ENCODE data around the gene GABRE.
"Not testable (repeated sequence)": the region's sequence is repeated elsewhere in the genome, so short reads cannot be mapped to it uniquely, and the experiment has no call there.

GABRE gene

DNA sequence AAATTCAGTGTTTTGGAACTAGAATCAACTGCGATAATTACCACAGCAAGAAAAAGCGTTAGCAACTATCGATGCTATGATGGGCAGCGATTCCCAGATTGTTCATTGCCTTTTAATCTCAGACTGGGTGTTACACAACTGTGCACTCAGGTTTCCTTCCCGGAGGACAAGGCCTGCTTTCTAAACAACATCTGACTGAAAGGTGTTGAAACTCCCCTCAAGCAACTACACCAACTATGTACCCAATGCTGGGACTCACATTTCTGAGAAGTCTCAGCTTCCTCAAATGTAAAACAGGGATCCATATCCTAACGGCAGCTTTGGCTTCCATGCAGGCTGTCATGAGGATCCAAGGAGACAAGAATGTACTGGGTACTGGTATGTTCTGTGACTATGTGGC, 8.2 kb downstream of the GABRE start:
- no peak for DNase-seq

DNA sequence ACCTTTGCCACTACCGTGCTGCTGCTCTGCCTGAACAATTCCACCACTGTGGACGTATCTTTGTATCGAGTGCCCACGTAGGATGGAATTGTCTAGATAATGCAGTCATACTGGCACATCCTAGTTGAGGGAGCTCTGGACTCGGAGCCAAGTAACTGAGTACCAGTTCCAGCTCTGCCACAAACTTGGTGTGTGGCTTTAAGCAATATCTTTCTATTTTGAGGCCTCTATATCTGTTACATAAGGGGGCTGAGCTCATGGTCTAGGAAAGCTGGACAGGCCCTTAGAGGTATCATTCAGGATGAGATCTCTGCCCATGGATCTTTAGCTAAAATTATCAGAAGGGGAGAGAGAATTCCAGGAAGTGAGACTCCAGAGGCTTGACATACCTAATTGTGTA, 12.4 kb downstream of the GABRE start:
- no peak for DNase-seq

DNA sequence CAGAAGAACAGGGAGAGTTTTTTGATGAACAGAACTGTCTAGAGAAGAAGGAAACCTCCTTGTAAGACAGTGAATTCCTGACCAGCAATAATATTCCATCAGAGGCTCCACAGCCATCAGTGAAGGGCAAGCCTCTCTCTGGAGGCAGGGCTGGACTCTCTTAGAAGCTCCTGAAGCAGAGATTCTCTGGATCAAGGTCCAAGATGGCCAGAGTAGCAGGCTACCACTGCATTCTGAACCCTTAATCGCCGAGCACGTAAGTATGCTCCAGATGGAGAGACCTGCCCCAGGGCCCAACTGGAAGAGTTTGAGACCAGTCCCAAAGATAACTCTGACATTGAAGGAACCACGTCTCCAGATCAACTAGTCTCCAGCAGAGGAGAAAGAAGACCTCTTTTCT, 16.4 kb downstream of the GABRE start:
- no peak for DNase-seq

DNA sequence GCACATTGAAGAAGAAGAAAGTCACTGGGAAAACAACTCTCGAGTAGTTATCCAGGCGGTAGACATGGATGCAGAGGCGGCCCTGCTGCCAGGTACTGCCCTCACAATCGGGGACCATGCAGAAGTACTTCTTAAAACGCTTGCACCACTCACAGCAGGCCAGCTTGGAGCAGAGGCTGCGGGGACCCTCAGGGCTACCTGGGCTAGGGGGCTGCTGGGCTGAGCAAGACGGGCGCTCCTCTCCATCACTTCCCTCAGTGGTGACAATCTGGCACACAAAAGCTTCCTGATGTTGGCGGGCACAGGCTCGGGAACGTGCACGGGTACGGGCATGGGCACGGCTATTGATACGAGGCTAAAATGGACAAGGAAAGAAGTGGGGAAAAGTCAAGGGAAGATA, 19.7 kb downstream of the GABRE start:
- no peak for DNase-seq

DNA sequence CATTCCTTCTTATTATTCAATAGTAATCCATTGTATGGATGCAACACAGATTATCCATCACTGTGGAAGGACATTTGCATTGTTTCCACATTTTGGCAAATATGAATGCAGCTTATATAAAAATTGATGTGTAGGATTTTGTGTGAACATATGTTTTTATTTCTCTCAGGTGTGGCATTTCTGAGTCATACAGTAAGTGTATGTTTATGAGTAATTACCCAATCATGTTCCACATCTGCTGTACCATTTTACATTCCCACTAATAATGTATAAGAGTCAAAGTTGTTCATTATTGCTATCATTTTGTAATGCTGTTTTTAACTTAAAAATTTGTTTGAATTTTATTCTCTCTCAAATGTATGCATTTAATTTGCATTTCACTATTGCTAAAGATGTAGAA, 36.3 kb downstream of the GABRE start:
- DNase-seq, result no peak

- DNase-seq, result no peak
Measured at GRCh38 chrX:151935358-151935757, 39.1 kb downstream of the GABRE start.

GRCh38 chrX:151929126-151929525, 45.4 kb downstream of the GABRE start:
- no peak for DNase-seq

DNA sequence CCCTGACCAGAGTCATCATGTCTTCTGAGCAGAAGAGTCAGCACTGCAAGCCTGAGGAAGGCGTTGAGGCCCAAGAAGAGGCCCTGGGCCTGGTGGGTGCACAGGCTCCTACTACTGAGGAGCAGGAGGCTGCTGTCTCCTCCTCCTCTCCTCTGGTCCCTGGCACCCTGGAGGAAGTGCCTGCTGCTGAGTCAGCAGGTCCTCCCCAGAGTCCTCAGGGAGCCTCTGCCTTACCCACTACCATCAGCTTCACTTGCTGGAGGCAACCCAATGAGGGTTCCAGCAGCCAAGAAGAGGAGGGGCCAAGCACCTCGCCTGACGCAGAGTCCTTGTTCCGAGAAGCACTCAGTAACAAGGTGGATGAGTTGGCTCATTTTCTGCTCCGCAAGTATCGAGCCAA, 50.8 kb downstream of the GABRE start:
- DNase-seq, result no peak

DNA sequence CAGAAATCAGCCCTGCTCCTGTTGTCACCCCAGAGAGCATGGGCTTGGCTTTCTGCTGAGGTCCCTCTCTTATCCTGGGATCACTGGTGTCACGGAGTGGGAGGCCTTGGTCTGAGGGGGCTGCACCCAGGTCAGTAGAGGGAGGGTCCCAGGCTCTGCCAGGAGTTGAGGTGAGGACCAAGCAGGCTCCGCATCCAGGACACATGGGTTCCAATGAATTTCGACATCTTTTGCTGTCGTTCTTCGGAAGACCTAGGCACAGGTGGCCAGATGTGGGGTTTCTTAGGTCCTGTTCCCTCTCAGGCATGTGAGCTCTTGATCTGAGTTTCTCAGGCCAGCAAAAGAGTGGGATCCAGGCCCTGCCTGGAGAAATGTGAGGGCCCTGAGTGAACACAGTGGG, 51.8 kb downstream of the GABRE start:
- no peak for DNase-seq

DNA sequence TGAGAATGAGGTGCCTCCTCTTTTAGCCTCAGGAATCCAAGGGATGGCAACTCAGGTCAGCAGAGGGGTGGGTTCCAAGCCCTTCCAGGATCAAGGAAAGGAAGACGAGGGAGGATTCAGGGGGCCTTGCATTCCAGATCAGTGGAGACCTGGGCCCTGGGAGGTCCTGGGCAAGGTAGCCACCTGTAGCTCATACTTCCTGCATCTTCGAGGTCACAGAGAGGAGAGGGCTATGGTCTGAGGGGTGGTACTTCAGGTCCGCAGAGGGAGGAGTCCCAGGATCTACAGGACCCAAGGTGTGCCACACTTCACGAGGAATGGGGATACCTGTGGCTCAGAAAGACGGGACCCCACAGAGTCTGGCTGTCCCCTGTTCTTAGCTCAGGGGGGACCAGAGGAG, 52.6 kb downstream of the GABRE start:
- DNase-seq, result no peak

DNA sequence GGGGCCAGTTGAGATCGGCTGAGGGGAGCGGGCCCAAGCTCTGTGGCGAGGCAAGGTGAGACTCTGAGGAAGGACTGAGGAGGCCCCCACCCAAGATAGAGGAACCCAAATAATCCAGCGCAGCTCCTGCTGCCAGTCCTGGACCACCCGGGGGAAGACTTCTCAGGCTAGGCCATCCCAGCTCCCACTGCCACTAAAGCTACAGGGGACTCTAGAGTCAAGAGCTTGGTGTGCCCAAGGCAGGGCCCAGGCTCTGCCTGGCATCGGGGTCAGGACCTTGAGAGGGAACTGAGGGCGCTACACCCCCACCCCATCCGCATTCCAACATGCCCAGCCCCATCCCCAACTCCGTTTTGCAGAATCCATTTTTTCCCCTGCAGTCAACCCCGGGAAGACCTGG, 53.2 kb downstream of the GABRE start:
- no peak for DNase-seq

DNA sequence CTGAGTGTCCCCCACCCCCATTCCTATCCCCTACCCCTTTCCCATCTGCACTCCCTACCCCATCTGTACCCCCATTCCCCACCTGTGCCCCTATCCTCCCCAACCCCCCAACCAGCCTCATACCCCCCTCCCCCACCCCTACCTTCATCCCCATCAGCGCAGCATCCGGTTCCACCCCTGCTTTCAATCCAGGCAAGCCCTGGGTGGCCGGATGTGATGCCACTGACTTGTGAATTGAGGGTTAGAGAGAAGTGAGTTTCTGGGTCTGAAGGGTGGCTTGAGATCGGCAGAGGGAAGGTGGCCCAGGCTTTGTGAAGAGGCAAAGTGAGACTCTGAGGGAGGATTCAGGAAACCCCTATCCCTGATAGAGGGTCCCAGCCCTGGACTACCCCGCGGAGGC, 53.9 kb downstream of the GABRE start:
- no peak for DNase-seq

- DNase-seq, result no peak
Measured at GRCh38 chrX:151920101-151920500, 54.4 kb downstream of the GABRE start.

GRCh38 chrX:151919610-151920009, 54.9 kb downstream of the GABRE start:
- no peak for DNase-seq

DNA sequence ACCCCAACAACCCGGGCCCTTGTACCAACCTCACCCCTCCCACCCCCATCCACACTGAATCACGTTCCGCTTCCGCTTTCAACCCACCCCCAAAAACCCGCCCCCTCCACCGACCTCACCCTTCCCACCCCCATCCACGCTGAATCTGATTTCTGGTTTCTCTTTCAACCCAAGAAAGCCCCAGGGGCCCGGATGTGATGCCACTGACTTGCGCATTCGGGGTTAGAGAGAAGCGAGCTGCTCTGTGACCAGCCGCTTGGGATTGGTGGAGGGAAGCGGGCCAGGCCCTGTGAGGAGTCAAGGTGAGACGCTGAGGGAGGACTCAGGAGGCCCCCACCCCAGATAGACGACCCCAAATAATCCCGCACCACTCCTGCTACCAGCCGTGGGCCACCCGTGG, 55.7 kb downstream of the GABRE start:
- not testable (repeated sequence) for DNase-seq

GRCh38 chrX:151912780-151913179, 61.7 kb downstream of the GABRE start, which contains the start of gene MAGEA4:
Gene MAGEA4 (plus strand): TSS chrX:151912889. CDS start chrX:151923665, 10,776 bp downstream.
- DNase-seq, result no peak

DNA sequence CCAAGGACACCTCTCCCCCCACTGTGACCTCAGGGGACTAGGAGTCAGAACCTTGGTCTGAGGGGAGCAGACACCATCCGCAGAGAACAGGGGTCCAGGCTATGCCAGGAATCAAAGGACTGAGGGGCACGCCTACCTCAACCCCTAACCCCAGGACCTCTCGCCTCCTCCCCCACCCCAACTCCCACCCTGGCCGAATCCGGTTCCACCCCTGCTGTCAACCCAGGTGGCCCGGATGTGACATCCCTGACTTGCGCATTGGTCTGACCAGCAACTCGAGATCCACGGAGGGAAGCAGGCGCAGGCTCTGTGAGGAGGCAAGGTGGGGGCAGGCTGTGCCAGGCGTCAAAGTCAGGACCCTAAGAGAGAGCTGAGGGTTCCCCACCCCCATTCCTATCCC, 62.3 kb downstream of the GABRE start:
- no peak for DNase-seq

DNA sequence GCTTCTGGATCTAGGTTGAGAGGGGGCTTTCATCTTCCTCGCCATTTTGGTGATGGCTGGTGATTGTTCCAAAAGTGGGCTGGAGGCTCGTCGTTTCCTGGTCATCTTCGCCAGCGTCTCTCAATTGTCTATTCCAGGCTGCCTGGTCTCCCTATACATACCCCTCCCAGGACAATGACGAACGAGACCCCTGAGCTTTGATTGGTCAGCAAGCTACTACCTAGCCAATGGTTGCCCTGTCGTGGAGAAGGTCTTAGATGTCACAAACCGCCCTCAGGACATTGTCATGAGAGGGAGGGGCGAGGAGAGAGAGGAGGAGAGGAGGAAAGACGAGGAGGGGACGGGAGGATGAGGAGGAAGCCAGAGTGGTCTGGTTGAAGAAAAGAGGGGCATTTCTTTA, 69.5 kb downstream of the GABRE start:
- DNase-seq, result no peak

Measured in CD4-positive, alpha-beta T cell treated with Interferon gamma for 1 hour (primary cell).